ENCODE data around the gene ITGB5. TPM values are rescaled to one million over a fixed set of nuclear protein-coding genes. Genes with fewer than 3 reads are reported as not detected.

Gene ITGB5
- total RNA-seq, 1 experiment from 2014 or later = 77.8 TPM

DNA sequence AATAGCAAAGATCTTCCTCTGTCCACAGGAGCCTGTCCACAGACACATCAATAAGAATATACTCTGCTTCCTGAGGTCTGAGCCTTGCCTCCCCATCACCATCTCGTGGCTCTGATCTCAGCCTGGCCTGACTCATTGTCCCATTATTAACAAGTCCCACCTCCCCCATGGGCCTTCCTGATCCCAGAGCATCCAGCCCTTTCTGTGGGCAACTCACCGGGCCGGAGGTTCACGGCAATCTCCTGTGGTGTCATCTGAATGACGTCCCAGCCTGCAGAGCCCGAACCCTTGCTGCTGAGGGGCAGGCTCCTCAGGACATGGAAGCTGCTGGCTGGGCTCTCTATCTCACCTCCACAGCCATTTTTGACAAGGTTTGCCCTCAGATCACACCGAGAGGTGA is 28.1 kb downstream of the ITGB5 start (continued):
- TF ChIP-seq, protein P1, sequence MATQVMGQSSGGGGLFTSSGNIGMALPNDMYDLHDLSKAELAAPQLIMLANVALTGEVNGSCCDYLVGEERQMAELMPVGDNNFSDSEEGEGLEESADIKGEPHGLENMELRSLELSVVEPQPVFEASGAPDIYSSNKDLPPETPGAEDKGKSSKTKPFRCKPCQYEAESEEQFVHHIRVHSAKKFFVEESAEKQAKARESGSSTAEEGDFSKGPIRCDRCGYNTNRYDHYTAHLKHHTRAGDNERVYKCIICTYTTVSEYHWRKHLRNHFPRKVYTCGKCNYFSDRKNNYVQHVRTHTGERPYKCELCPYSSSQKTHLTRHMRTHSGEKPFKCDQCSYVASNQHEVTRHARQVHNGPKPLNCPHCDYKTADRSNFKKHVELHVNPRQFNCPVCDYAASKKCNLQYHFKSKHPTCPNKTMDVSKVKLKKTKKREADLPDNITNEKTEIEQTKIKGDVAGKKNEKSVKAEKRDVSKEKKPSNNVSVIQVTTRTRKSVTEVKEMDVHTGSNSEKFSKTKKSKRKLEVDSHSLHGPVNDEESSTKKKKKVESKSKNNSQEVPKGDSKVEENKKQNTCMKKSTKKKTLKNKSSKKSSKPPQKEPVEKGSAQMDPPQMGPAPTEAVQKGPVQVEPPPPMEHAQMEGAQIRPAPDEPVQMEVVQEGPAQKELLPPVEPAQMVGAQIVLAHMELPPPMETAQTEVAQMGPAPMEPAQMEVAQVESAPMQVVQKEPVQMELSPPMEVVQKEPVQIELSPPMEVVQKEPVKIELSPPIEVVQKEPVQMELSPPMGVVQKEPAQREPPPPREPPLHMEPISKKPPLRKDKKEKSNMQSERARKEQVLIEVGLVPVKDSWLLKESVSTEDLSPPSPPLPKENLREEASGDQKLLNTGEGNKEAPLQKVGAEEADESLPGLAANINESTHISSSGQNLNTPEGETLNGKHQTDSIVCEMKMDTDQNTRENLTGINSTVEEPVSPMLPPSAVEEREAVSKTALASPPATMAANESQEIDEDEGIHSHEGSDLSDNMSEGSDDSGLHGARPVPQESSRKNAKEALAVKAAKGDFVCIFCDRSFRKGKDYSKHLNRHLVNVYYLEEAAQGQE (IDR thresholded peaks at IDR 0.05; ENCODE audit: low read depth) = no peak
- TF ChIP-seq ZNF274 (IDR thresholded peaks at IDR 0.05; ENCODE audit: low read depth, low read length) = no peak
- TF ChIP-seq TCF7L2 (IDR thresholded peaks at IDR 0.05; ENCODE audit: borderline replicate concordance, extremely low read depth, insufficient read depth, insufficient read length) = no peak

DNA sequence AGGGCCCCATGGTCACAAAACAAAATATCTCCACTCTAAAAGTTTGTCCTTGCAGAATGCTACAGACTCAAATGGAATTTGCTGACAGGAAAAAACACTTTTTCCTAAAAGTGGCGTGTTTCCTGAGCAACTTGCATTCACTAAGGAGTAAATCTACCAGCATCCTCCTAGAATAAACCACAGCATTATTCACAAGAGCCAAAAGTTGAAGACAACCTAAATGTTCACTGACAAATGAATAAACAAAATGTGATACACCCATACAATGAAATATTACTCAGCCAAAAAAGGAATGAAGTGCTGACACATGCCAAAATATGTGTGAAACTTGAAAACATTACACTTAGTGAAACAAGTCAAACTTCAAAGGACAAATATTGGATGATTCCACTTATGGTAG is 28.9 kb downstream of the ITGB5 start:
- ChIA-PET POLR2A (no interaction called here), RAD21 (ENCODE audit: low non-redundant PET in 1 of 2, low total read pairs in 2 of 2, uncharacterized antibody in 2 of 2, unreplicated experiment in 2 of 2) (no interaction called here), CTCF (no interaction called here)
- H3K9me3 ChIP-seq (ENCODE audit: control insufficient read depth in 1 of 2, insufficient read depth in 1 of 2, low read depth in 1 of 2, low read length in 2 of 2) = no peaks in the 10 kb centered on the region
- peaks cover 16 to 41% of the 10 kb centered on the region in 2 experiments for H3K4me1 ChIP-seq (ENCODE audit: control insufficient read depth in 1 of 2, insufficient read depth in 2 of 2, low read length in 2 of 2)
- H3K27ac ChIP-seq (ENCODE audit: low read depth, low read length) = no peak overlapping the region
- no TSS peak for BruUV-seq (replicated peaks)
- 0 out of 4 replicates have a peak, but pooled peaks cover 0 to 3% of the 10 kb centered on the region in 2 experiments for H3K36me3 ChIP-seq (ENCODE audit: control insufficient read depth in 1 of 2, insufficient read depth in 2 of 2, low read length in 2 of 2)
- H4K20me1 ChIP-seq (ENCODE audit: insufficient read depth) = no peaks in the 10 kb centered on the region
- no peak for DNase-seq (ENCODE audit: low read depth, low spot score)
- no peak for ATAC-seq
- no peaks in the 10 kb centered on the region; the same call in 1 of the 2 replicates for H3K79me2 ChIP-seq (ENCODE audit: insufficient read depth, low read length)
- intact Hi-C loops (cut with micrococcal nuclease) = no loop called here
- H3K9me2 ChIP-seq (ENCODE audit: insufficient read depth) = no peaks in the 10 kb centered on the region
- H3K4me3 ChIP-seq (replicated peaks in 1 of 2; ENCODE audit: low read depth in 1 of 2, low read length in 2 of 2) = no peak overlapping the region
- H3K9ac ChIP-seq (ENCODE audit: low read length) = no peak overlapping the region
- TF ChIP-seq YY1 (IDR thresholded peaks at IDR 0.05; ENCODE audit: extremely low read depth, insufficient replicate concordance, low read depth, low read length) (no peak), ELF1 (IDR thresholded peaks at IDR 0.05; ENCODE audit: borderline replicate concordance, low read depth) (no peak), POLR2AphosphoS5 (IDR thresholded peaks at IDR 0.05; ENCODE audit: low read depth, low read length) (no peak), FOSL1 (IDR thresholded peaks at IDR 0.05; ENCODE audit: low read depth) (no peak), POLR2A (IDR thresholded peaks at IDR 0.05; ENCODE audit: borderline replicate concordance, extremely low read depth, insufficient read depth, insufficient read length) (no peak), TCF7L2 (IDR thresholded peaks at IDR 0.05; ENCODE audit: borderline replicate concordance, extremely low read depth, insufficient read depth, insufficient read length) (no peak)
- TF ChIP-seq, protein P2, sequence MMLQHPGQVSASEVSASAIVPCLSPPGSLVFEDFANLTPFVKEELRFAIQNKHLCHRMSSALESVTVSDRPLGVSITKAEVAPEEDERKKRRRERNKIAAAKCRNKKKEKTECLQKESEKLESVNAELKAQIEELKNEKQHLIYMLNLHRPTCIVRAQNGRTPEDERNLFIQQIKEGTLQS (IDR thresholded peaks at IDR 0.05) = no peak
- TF ChIP-seq, protein P1 (IDR thresholded peaks at IDR 0.05; ENCODE audit: low read depth) = no peak
- H3K4me2 ChIP-seq (ENCODE audit: low read length) = no peak overlapping the region
- no peaks in the 10 kb centered on the region for H3K27me3 ChIP-seq (ENCODE audit: insufficient read depth, low read length)
- H2AFZ ChIP-seq (ENCODE audit: low read depth, low read length, poor library complexity, severe bottlenecking) = no peak overlapping the region
